Body of pancreas (tissue), 4 donors: Measurements from ENCODE around the gene FBRSL1.

Experiments
- CTCF ChIP-seq, 7 experiments: fragments of 450-650 bp in 4 of 7; fragments of 200-600 bp in 3 of 7; sonication (generic) in 3 of 7; IDR thresholded peaks; one replicate each; pipeline ENCODE4 v1.5.1; 2016 to 2019; ENCODE audit warnings: antibody characterized with exemption in 7 of 7
- POLR2A ChIP-seq, 3 donors: fragments of 450-650 bp; IDR thresholded peaks; one replicate each; pipeline ENCODE4 v1.6.1; 2016; ENCODE audit warnings: antibody characterized with exemption in 3 of 3, mild to moderate bottlenecking in 2 of 3

- no peak for TF ChIP-seq CTCF (IDR thresholded peaks at IDR 0.05)
- no peak for TF ChIP-seq POLR2A (IDR thresholded peaks at IDR 0.05)
Measured at GRCh38 chr12:132477703-132478432, 12.1 kb upstream of the FBRSL1 start.
